HTERT RPE-1 (cell line): Measurements from ENCODE around the gene GPX7.

Experiments
- in situ Hi-C: fragments of 300-500 bp; cut with MboI; formaldehyde crosslinking; loops from 4 replicates; pipeline ENCODE4 v1.14.3; 2020; ENCODE audit warnings: low sequenced_read_pairs

Gene GPX7

DNA sequence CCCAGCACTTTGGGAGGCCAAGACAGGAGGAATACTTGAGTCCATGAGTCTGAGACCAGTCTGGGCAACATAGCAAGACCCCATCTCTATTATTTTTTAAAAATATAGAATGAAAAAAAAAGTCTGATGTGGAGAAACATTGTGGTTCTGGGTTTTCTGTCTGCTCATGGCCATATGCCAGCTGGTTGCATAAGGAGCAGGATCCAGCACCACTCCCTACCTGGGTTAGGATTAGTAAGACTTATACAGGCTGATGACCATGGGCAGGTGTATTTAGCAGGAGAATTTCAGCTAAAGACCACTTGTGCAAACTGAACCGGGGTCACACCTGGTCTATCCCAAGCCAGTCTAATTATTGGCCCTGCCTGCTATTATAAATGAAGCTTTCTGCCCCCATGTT, 16.7 kb upstream of the GPX7 start:
- in situ Hi-C loops, result no loop called here

DNA sequence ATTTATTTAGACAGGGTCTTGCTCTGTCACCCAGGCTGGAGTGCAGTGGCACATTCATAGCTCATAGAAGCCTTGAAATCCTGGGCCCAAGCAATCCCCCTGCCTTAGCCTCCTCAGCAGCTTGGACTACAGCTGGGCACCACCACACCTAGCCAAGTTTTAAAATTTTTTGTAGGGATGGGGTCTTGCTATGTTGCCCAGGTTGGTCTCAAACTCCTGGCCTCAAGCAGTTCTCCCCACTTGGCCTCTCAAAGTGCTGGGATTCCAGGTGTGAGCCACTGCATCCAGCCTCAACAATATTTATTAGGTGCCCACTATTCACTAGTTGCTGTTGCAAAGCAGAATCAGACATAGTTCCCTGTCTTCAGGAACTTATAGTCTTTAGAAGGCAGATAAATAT, 14.1 kb upstream of the GPX7 start:
- in situ Hi-C loops, result no loop called here

DNA sequence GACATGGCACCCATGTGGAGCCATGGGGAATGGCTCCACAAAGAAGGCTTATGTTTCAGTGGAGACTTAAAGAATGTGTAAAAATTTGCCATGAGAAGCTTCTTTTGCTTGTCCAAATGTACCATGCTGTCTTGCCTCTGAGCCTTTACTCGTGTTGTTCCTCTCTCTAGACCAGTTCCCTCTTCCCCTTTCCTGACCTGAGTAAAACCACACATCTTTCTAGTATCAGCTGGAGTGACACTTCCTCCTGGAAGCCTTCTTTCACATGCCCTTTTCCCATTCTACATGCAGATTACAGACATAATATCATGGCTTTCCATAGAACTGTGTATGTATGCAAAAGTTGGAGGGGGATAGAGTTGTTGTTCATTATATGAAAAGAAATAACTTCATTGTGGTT, 13.6 kb upstream of the GPX7 start:
- in situ Hi-C loops, result no loop called here

DNA sequence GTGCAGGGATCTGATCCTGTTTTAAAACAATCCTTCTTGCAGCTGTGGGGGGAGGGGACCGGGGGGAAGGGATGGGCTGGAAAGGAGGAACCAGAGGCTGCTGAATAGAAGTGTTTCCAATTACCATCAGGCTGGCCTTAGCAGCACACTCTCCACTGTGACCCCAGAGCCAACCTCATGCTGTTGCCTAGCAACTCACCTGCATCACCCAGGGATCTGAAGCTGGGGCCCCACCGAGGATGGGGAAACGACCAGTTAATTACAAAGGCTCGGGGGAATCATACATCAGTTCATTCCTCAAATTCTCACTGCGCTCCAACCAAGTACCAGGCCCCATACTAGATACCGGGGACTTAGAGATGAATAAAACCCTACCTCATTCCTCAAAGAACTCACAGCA, 11.9 kb upstream of the GPX7 start:
- in situ Hi-C loops, result no loop called here

DNA sequence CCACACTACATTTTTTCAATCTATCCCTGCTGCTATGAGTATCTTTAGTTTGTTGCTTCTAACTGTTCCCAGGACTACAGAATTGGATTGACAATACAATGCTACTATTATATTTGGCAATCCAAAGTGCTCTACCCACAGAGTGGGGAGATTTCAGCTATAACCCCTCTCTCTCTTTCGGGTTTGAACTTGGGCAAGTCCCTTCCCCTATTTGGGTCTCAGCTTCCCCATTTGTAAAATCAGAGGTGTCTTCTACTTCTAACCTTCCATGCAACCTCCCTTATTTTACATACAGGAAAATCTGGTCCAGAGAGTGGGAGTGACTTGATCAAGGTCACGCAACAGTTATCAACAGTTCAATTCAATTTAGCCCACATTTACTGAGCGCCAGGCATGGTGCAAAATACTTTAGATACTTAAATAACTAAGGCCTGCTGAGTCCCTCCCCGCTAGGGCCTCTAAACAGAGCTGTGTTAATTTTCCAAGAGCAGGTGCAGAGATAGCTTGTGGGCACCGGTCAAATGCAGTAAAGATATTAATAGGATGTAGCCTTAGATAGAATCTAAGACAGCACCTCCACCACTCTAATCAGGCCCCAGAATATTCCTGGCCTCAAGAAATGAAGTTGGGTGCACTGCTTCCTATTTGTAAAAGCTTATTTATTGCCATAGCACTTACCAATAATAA, 9.4 kb upstream of the GPX7 start:
- in situ Hi-C loops, result no loop called here

DNA sequence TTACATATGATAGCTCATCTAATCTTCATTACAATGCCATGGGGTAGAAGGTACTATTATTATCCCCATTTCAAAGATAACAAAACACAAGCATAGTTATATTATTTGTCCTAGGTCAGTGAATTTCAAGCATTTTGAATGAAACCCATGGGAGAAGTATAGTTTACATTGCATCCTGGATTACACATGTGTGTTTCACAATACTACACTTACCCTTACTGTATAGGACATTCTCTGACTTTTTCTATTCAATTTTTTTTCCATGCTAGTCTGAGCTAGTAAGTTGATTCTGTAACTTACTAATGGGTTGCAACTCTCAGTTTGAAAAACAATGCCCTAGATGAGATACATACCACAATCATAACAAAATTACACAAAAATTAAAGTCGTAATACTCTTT, 8.7 kb upstream of the GPX7 start:
- in situ Hi-C loops, result no loop called here

DNA sequence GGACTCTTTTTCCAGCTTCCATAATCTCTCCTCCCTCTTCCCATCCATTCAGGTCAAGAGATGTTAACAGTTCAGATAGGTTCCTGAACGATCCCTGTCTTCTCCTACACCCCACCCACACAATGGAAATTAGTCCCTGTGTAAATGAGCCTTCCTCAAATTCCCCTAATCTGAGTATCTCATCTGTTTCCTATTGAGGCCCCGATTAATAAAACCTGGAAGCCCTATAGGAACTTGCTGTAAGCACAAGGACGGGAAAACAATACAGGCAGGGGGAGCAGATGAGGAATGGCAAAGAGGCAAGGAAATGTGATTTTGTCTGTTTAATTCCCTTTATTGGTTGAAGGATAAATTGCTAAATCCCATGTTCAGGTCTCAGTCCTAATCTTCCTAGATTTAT, 7.1 kb upstream of the GPX7 start:
- in situ Hi-C loops, result no loop called here

DNA sequence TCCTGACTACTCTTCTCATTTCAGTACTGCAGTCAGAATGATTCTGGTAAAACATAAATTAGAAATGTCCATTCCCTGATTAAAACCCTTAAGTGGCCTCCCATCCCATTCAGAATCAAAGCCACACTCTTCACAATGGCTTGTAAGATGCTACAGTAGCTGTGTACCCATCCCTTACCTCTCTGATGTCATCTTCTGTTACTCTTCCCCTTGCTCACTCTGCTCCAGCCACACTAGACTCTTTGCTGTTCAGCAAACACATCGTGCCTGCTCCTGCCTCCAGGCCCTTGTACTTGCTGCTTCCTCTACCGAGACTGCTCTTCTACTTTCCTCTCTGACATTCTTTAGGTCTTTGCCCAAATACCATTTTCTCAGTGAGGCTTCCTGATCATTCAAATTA, 4.3 kb upstream of the GPX7 start:
- in situ Hi-C loops, result no loop called here

DNA sequence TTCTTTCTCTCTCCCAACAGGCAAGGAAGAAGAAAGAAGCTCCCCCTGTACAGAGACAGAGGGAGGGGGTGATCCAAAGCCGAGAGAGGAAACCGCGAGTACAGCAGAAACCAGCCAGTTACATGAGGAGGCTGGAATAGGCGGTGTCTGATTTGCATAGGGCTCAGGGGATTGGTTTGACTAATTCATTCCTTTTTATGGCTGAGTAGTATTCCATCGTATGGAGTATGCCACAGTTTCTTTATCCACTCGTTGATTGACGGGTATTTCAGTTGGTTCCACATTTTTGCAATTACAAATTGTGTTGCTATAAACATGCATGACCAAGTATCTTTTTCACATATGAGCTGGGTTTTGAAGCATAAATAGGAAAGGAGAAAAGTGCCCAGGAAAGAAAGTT, 3.4 kb upstream of the GPX7 start:
- in situ Hi-C loops, result no loop called here

DNA sequence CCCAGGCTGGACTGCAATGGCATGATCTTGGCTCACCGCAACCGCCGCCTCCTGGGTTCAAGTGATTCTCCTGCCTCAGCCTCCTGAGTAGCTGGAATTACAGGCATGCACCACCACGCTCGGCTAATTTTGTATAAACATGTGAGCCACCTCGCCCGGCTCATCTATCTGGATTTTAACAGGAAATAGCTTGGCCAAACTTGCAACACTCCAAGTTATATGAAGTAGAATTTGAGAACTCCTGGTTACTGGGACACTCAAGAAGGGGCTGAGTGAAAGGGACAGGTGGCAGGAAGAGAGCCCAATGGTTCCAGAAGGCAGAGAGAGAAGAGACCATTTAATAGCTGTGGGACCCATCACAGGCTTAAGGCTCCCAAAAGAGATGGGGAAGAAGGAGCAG, 2.9 kb upstream of the GPX7 start:
- in situ Hi-C loops, result no loop called here

DNA sequence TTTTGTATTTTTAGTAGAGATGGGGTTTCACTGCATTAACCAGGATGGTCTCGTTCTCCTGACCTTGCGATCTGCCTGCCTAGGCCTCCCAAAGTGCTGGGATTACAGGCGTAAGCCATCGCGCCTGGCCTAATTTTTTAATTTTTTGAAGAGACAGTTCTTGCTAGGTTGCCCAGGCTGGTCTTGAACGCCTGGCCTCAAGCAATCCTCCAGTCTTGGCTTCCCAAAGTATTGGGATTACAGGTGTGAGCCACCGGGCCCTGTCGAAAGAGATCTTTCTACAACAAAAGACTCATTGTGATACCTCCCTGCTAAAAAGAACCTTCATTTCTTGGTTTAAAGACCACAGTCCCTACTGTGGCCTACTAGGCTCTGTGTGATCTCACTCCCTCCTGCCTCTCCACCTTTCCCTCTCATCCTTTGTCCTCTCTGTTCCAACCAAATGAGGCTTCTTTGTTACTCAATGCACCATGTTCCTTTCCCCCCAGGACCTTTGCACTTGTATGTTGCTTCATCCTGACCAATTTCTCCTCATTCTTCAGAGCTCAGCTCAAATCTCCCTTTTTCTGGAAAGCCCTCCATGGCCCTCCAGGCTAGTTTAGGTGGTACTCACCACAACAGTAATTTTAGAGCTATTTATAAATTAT, 1.5 kb upstream of the GPX7 start:
- in situ Hi-C loops, result no loop called here

DNA sequence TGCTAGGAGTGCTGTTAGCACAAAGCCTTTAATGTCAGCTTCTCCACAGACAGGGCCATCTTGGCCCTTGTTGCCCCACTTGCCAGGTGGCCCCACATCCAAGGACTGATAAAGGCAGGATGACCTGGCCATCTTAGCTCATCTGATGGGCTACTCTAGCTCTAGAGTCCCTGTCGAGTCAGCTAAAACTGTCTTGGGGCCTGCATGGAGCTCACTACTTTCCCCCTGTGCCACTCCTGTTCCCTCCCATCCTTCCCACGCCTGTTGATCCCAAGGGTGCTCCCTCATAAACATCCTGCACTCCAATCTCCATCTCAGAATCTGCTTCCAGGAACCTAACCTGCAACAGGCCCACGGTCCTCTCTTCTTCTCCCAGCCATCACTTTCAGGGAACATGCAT, 652 bp upstream of the GPX7 start:
- in situ Hi-C loops, result no loop called here

DNA sequence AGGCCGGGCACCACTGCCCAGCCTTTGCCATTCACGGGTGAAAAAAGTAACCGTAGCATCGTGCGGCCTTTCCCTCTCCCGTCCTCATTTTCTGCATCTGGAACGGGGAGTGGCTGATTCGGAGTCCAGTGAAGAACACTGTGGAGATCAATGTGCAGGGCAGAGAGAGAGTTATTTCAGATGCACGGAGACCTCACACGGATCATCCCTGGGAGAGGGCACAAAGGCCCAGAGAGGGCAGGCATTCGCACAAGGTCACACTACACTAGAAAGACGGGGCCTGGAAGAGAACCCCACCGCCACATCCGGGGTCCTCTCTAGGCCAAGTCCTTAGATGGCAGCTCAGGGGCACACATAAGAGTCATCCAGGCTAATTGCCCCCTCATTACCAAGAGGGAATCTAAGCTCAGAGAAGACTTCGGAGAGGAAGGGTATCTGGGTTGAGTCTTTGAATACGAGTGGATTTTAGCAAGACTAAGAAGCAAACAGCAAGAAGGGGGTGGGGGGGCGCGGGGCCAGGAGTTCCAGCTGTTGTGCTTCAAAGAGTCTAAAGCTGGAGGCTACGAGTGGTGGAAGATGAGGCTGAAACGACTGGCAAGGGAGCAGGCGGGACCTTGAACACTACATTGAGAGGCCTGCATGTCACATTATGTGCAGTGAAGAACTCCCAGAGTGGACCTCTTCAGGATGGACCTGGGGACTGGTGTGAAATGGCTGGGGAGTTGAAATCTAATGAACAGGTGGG, 857 bp downstream of the GPX7 start:
- in situ Hi-C loops, result no loop called here

DNA sequence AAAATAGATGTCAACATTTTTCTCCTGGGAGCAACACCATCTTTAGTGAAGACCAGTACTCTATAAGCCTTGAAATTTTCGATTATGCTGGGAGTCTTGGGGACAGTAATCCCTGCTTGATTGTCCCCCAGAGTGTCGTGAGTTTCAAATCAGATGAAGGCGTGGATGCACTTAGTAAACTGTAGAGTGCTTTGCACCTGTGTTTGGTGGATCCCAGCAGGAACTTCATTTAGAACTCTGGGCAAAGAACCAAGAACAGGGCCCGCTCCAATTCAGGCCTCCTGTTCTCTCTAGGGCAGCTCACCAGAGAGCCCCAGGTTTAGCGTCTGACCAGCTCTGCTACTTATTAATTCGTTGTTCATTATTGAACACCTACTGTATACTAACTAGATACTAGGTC, 1.5 kb downstream of the GPX7 start:
- in situ Hi-C loops, result no loop called here

DNA sequence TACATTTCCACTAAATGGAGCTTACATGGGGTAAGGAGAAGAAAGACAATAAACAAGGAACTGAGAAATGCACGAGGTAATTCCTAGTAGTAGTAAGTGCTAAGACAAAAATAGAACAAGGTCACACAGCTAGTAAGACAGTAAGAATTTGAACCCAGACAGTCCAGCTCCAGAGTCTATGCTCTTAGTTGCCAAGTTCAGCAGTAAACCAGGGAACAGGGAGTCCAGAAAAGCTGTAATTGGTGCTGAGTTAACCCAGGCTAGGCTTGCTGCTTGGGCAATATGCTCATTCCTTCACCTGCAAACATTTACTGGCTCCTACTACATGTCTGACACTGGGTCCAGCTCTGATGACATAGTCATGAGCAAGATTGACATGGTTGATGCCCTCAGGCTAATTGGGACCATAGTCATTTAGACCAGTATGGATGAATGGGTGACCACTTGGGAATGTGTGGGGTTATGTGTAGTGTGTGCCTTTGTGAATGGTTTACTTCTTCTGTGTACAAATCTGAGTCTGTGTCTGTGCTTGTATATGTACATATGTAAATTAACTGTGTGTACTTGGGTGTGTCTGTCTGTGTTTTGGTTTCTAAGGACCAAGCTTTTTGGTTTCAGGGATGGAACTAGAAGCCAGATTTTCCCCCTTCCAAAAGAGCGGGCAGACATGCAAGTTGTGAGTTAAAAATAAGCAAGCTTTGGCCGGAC, 2.0 kb downstream of the GPX7 start:
- in situ Hi-C loops, result no loop called here

DNA sequence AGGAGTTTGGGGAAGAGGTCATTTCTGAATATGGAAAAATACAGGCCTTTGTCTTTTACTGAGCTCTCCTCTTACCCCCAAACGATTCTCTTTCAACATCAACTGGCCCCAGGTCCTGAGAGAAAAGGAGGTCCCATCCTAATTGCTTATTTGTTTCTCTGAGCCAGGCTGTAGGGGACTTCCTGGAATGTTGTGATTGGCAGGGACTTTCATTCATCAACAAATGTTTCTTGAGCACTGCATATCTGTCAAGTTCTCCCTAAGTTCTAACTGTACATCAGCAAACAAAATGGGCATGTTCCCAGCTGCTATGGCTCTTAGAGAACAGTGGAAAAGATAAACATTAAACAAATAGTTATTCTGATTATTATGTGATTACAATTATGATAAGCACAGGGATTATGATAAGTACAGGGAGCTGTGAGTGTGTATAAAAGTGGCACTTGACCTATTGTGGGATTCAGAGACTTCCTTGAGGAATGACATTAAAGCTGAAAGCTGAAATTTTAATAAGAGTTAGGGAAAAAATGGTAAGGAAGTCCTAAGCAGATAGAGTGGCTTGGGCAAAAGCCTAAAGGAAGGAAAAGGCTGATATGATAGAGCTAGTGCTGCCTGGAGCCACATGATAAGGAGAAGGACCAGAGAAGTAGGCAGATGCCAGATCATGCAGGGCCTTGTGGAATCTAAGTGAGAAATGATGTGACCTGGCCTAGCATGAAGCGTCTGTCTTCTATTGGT, 11.6 kb downstream of the GPX7 start:
- in situ Hi-C loops, result no loop called here

DNA sequence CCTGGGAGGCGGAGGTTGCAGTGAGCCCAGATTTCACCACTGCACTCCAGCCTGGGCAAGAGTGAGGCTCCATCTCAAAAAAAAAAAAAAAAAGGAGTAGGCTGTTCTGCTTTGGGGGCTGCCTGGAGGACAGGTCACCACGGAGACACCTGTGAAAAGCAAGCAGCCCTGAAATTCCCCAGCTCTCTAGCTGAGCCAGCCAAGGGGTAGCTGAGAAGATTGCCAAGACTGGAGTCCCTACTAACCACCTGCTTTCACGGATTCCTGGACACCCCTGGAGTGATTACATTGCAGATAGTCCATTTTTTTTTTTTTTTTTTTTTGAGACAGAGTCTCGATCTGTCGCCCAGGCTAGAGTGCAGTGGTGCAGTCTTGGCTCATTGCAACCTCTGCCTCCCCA, 12.5 kb downstream of the GPX7 start:
- in situ Hi-C loops, result no loop called here

DNA sequence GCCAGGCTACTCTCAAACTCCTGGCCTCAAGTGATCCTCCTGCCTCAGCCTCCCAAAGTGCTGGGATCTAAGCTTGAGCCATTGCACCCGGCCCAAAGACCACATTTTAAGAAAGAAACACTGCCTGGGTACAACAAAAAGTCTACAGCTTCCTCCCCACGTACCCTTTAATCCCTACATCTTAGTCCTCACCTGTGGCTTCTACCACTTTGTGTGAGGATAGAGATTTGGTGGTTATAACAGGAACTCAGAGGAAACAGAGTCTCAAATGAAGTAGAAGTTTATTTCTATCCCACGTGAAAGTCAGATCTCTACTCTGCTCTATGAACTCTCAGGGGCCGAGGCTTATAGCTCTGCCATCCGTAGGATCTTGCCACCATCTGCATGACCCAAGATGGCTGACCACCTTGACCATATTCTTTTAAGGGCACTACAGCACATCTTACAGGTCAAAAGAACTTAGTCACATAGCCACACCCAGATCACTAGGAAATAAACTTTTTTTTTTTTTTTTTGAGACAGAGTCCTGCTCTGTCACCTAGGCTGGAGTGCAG, 13.4 kb downstream of the GPX7 start:
- in situ Hi-C loops, result no loop called here

DNA sequence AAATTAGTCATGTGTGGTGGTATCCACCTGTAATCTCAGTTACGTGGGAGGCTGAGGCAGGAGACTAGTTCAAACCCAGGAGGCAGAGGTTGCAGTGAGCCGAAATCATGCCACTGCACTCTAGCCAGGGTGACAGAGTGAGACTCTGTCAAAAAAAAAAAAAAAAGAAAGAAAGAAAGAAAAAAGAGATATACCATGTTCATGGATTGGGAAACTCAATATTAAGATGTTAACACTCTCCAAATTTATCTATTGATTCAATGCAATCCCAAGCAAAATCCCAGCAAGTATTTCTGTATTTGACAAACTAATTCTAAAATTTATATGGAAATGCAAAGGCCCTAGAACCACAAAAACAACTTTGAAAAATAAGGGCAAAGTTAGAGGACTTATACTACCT, 19.8 kb downstream of the GPX7 start:
- in situ Hi-C loops, result no loop called here

DNA sequence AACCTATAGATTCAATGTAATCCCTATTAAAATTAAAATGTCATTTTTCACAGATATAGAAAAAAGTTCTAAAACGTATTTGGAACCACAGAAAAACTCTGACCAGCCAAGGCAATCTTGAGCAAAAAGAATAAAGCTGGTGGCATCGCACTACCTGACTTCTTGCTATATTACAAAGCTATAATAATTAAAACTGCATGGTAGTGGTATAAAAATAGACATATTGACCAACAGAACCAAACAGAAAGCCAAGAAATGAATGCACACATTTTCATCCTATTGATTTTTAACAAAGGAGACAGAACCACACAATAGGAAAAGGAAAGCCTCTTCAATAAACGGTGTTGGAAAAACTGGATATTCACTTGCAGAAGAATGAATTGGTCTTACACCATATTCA, 21.6 kb downstream of the GPX7 start:
- in situ Hi-C loops, result no loop called here

DNA sequence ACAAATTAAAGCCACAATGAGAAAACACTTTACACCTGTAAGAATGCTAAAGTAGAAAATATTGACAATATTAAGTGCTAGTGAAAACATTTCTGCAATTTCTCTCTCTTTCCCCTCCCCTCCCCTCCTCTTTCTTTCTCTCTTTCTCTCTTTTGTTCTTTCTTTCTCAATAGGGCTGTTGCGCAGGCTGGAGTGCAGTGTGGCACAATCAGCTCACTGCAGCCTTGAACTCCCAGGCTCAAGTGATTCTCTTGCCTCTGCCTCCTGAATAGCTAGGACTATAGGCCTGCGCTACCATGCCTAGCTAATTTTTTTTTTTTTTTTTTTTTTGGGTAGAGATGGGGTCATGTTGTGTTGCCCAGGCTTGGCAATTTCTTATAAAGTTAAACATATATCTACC, 24.9 kb downstream of the GPX7 start:
- in situ Hi-C loops, result no loop called here
